ENCODE measurements around the gene HOXC10. TPM values are rescaled to one million over a fixed set of nuclear protein-coding genes. Genes with fewer than 3 reads are reported as not detected.

The HOXC10 gene
- total and polyA plus RNA-seq, 2 of the 8 experiments (the other 6 are each of a cell fraction or from before 2014, with no cell fraction given): not detected

GRCh38 chr12:53981634-53982565, 3.0 kb upstream of the HOXC10 start:
- Histone ChIP-seq H2BK120ac (replicated peaks; ENCODE audit: low read depth, low read length) (no peak overlapping the region), H3K4me3 (ENCODE audit: extremely low read depth in 1 of 4, insufficient read depth in 2 of 4, low read depth in 3 of 4, low read length in 4 of 4) (no peak overlapping the region), H4K5ac (ENCODE audit: insufficient read length, low read depth, low read length) (no peak overlapping the region), H2BK15ac (ENCODE audit: low read length) (no peak overlapping the region), H2BK12ac (ENCODE audit: low read depth, low read length) (0 out of 2 replicates have a peak overlapping the region, but pooled peaks have one; percentile 50), H3K27me3 (replicated peaks in 1 of 4; ENCODE audit: control insufficient read depth in 3 of 4, extremely low read depth in 1 of 4, insufficient read depth in 3 of 4, low read length in 3 of 4) (peaks cover 91 to 99% (median 97%) of the 10 kb centered on the region in 4 experiments), H3K4ac (replicated peaks; ENCODE audit: insufficient read length, low read depth, low read length) (no peak overlapping the region), H3K18ac (ENCODE audit: extremely low read depth, low read length) (no peak overlapping the region), H3K36me3 (ENCODE audit: control insufficient read depth in 2 of 4, insufficient read depth in 4 of 4, low read length in 3 of 4) (peaks cover 0 to 8% (median 0%) of the 10 kb centered on the region in 4 experiments; a peak in 1 of 8 replicates), H3K9me3 (ENCODE audit: insufficient read depth in 2 of 2, low read depth in 1 of 2, low read length in 1 of 2) (peaks cover 0 to 9% of the 10 kb centered on the region in 2 experiments; a peak in 1 of 4 replicates), H3K9ac (replicated peaks in 1 of 4; ENCODE audit: extremely low read depth in 1 of 4, low read depth in 3 of 4, low read length in 3 of 4) (no peak overlapping the region), H3K56ac (replicated peaks; ENCODE audit: insufficient read length, low read depth, low read length) (no peak overlapping the region), H2BK5ac (ENCODE audit: low read depth, low read length) (no peak overlapping the region), H2BK20ac (ENCODE audit: low read length) (no peak overlapping the region), H3K14ac (ENCODE audit: insufficient read length) (no peak overlapping the region), H3K23ac (ENCODE audit: insufficient read length) (no peak overlapping the region), H4K91ac (replicated peaks; ENCODE audit: insufficient read length, low read length) (no peak overlapping the region), H3K23me2 (ENCODE audit: low read depth, low read length) (no peaks in the 10 kb centered on the region; the same call in 1 of the 2 replicates), H3K79me2 (ENCODE audit: control insufficient read depth in 1 of 2, insufficient read depth in 2 of 2, low read length in 2 of 2) (no peaks in the 10 kb centered on the region), H3K4me1 (replicated peaks in 1 of 4; ENCODE audit: control insufficient read depth in 3 of 4, insufficient read depth in 4 of 4, low read length in 3 of 4) (peaks cover 0 to 6% (median 3%) of the 10 kb centered on the region in 4 experiments; a peak in 4 of 7 replicates), H3K27ac (ENCODE audit: low read depth, low read length) (no peak overlapping the region), H4K8ac (ENCODE audit: extremely low read depth, insufficient read depth, low read length) (no peak overlapping the region), H3K4me2 (ENCODE audit: insufficient read depth in 1 of 2, low read depth in 2 of 2, low read length in 2 of 2) (no peak overlapping the region), H3K79me1 (ENCODE audit: low read depth, low read length) (no peaks in the 10 kb centered on the region), H2AK5ac (ENCODE audit: low read depth, low read length) (no peak overlapping the region), H4K20me1 (replicated peaks in 1 of 2; ENCODE audit: control insufficient read depth in 1 of 2, insufficient read depth in 2 of 2, low read length in 2 of 2) (peaks cover 16 to 29% of the 10 kb centered on the region in 2 experiments), H2AFZ (ENCODE audit: low read length) (no peak overlapping the region)
- ChIA-PET POLR2A (ENCODE audit: partially characterized antibody) (no interaction called here), CTCF (ENCODE audit: partially characterized antibody) (interaction anchor here (0.6 to 2.4 kb wide), 4 partner anchors 9 to 296 kb away, joined by 3 to 7 read pairs (median 4); no protein-coding TSS in a partner anchor)
- DNase-seq (ENCODE audit: low read depth in 1 of 2, low spot score in 2 of 2): no peak
- WGBS, 2 experiments (ENCODE audit: extremely low coverage in 1 of 2, insufficient coverage in 1 of 2, insufficient read length in 1 of 2, insufficient replicate concordance in 2 of 2, low coverage in 1 of 2, low lambda C conversion rate in 2 of 2, missing lambda C conversion rate in 1 of 2): 13% methylated on average over 30 of the region's 30 CpGs; no CpG with 5 or more reads in 1 of the 2 experiments
- no peak for FAIRE-seq
- TF ChIP-seq TEAD4 (IDR thresholded peaks at IDR 0.05; ENCODE audit: low read depth, low read length) (no peak), CBX8 (IDR thresholded peaks at IDR 0.05; ENCODE audit: borderline replicate concordance, low read depth, low read length) (peak; percentile 93; the same call in 1 of the 2 replicates), CEBPB (IDR thresholded peaks at IDR 0.05; ENCODE audit: low read depth, low read length) (peak; percentile 42; the same call in 1 of the 2 replicates), JUND (IDR thresholded peaks at IDR 0.05; ENCODE audit: low read length) (no peak), NRF1 (IDR thresholded peaks at IDR 0.05; ENCODE audit: low read depth, low read length) (no peak), TCF12 (IDR thresholded peaks at IDR 0.05; ENCODE audit: low read depth, low read length) (no peak), CBX5 (IDR thresholded peaks at IDR 0.05; ENCODE audit: low read depth, low read length) (no peak), MAFK (IDR thresholded peaks at IDR 0.05; ENCODE audit: low read depth, low read length) (no peak), CREB1 (IDR thresholded peaks at IDR 0.05) (no peak), SUZ12 (IDR thresholded peaks at IDR 0.05; ENCODE audit: low read length) (peak; percentile 96), EGR1 (IDR thresholded peaks at IDR 0.05; ENCODE audit: borderline replicate concordance, low read depth, low read length) (no peak), RXRA (IDR thresholded peaks at IDR 0.05; ENCODE audit: insufficient read depth, low read depth, low read length) (no peak)
